Osteoblast (primary cell): ENCODE measurements around the gene NFIA. TPM values are rescaled to one million over a fixed set of nuclear protein-coding genes. Genes with fewer than 3 reads are reported as not detected.
A peak's percentile ranks its signal among the peaks of the same experiment; 100 is the strongest.

ENCODE experiments used
- DNase-seq: peaks from one replicate; pipeline ENCODE4 v3.0.0; 2011; ENCODE audit warnings: low spot score, mixed read lengths; ENCODE audit not compliant: insufficient read length; ENCODE audit errors: missing footprints
- H2AFZ ChIP-seq: 2 replicates; pipeline ENCODE4 v1.6.0; 2011; ENCODE audit warnings: mild to moderate bottlenecking, low read length
- H3K27ac ChIP-seq: 2 replicates; pipeline ENCODE4 v1.5.1; 2011; ENCODE audit warnings: mild to moderate bottlenecking, low read depth, low read length, moderate library complexity
- H3K27me3 ChIP-seq: 2 replicates; pipeline ENCODE4 v1.6.0; 2012; ENCODE audit warnings: mild to moderate bottlenecking, control low read depth, inconsistent platforms, low read length, moderate library complexity; ENCODE audit not compliant: insufficient read depth
- H3K36me3 ChIP-seq: 2 replicates; pipeline ENCODE4 v1.5.1; 2011; ENCODE audit warnings: mild to moderate bottlenecking, low read length, control low read depth, moderate library complexity; ENCODE audit not compliant: insufficient read depth
- H3K4me1 ChIP-seq: 2 replicates; pipeline ENCODE4 v1.5.1; 2011; ENCODE audit warnings: mild to moderate bottlenecking, low read length, control low read depth, moderate library complexity; ENCODE audit not compliant: insufficient read depth
- H3K4me2 ChIP-seq: 2 replicates; pipeline ENCODE4 v1.6.0; 2011; ENCODE audit warnings: mild to moderate bottlenecking, low read length; ENCODE audit not compliant: insufficient read depth
- H3K4me3 ChIP-seq: fragments of 200-600 bp; sonication (generic); 3 replicates; pipeline ENCODE4 v1.5.1; 2012; ENCODE audit warnings: mild to moderate bottlenecking, low read length, inconsistent platforms; ENCODE audit not compliant: insufficient read depth
- H3K79me2 ChIP-seq: 2 replicates; pipeline ENCODE4 v1.6.0; 2012; ENCODE audit warnings: mild to moderate bottlenecking, low read length, control low read depth, inconsistent platforms; ENCODE audit not compliant: insufficient read depth
- H3K9me3 ChIP-seq: 2 replicates; pipeline ENCODE4 v1.5.1; 2011; ENCODE audit warnings: low read depth, low read length, control low read depth
- H4K20me1 ChIP-seq: 2 replicates; pipeline ENCODE4 v1.6.0; 2012; ENCODE audit warnings: mild to moderate bottlenecking, low read length, control low read depth; ENCODE audit not compliant: insufficient read depth
- CTCF ChIP-seq: IDR thresholded peaks from 2 replicates; pipeline ENCODE4 v1.5.1; 2011; ENCODE audit warnings: mild to moderate bottlenecking, low read depth, low read length, moderate library complexity; ENCODE audit errors: extremely low read depth
- total RNA-seq: library from RNA; depleted of rRNA; stranded (reverse); fragments of >200 nt; gene quantifications from 2 replicates; pipeline ENCODE4 v1.2.3, GENCODE V29; 2012

NFIA gene
- total RNA-seq, 1 donor: 7.2 TPM

- peak overlapping the region; percentile 39 for H3K27ac ChIP-seq
- no peaks in the 10 kb centered on the region for H3K79me2 ChIP-seq
- no peak for DNase-seq
- no peak overlapping the region for H3K4me3 ChIP-seq
- H3K36me3 ChIP-seq: no peaks in the 10 kb centered on the region
- no peaks in the 10 kb centered on the region for H3K27me3 ChIP-seq
- peaks cover 12% of the 10 kb centered on the region for H3K4me1 ChIP-seq
- no peaks in the 10 kb centered on the region for H4K20me1 ChIP-seq
- H3K4me2 ChIP-seq: peak overlapping the region; percentile 18
- TF ChIP-seq CTCF: no peak
- no peak overlapping the region for H2AFZ ChIP-seq
- H3K9me3 ChIP-seq: no peaks in the 10 kb centered on the region
Measured at GRCh38 chr1:61271412-61271789, 189.0 kb downstream of the NFIA start.

GRCh38 chr1:61273167-61273705 lies 190.9 kb downstream of the NFIA start:
- no peak for DNase-seq
- Histone ChIP-seq H4K20me1 (no peaks in the 10 kb centered on the region), H3K79me2 (no peaks in the 10 kb centered on the region), H2AFZ (no peak overlapping the region), H3K4me3 (no peak overlapping the region), H3K27me3 (no peaks in the 10 kb centered on the region), H3K9me3 (no peaks in the 10 kb centered on the region), H3K27ac (no peak overlapping the region), H3K4me1 (peaks cover 12% of the 10 kb centered on the region), H3K4me2 (no peak overlapping the region), H3K36me3 (no peaks in the 10 kb centered on the region)
- no peak for TF ChIP-seq CTCF

DNA sequence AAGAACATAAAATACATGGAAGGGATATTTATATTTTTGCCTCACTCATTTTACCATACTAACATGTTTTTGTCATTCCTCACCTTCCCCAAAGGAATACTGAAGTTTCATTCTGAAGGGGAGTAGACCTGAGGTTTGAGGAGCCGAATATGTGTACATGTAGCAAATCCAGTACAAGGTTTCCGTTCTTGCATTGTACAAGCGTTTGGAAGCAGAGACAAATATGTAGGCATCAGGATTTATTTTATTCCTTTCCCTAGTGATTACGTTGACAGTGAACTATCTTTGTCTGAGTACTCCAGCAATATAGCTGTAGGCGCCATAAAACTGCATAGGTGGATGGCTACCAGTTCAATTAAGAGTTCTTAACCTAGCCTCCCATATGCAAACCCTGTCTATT lies 191.5 kb downstream of the NFIA start:
- H3K4me3 ChIP-seq: no peak overlapping the region

DNA sequence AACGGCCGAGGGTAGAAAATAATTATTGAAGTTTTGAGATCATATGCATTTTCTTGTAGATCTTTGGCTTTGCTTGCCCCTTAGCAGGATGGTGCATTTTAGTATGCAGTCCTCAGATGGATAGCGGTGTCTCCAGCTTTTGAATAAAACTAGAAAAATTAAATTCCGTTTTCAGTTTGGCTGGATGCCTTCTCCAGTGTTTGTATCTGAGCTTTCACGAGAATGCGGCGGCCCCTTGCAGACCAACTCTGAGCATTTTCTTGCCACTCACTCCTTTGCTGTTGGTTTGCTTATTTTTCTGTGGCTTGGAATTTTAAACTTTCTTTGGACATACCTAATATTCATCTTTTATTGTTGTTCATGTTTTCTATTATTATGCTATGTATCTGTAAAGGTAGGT lies 192.6 kb downstream of the NFIA start:
- H3K27me3 ChIP-seq: no peaks in the 10 kb centered on the region
- no peaks in the 10 kb centered on the region for H3K79me2 ChIP-seq
- H3K4me3 ChIP-seq: no peak overlapping the region
- no peak overlapping the region for H3K27ac ChIP-seq
- no peaks in the 10 kb centered on the region for H3K36me3 ChIP-seq
- no peak for DNase-seq
- no peak overlapping the region for H3K4me2 ChIP-seq
- TF ChIP-seq CTCF: no peak
- H3K4me1 ChIP-seq: peaks cover 12% of the 10 kb centered on the region
- no peak overlapping the region for H2AFZ ChIP-seq
- H3K9me3 ChIP-seq: no peaks in the 10 kb centered on the region
- H4K20me1 ChIP-seq: no peaks in the 10 kb centered on the region

More for the DNA sequence above, 191.5 kb downstream of the NFIA start:
- DNase-seq: no peak
- Histone ChIP-seq H2AFZ (no peak overlapping the region), H3K79me2 (no peaks in the 10 kb centered on the region), H3K4me2 (no peak overlapping the region), H3K27ac (no peak overlapping the region), H3K9me3 (no peaks in the 10 kb centered on the region), H3K4me1 (peaks cover 12% of the 10 kb centered on the region), H3K36me3 (no peaks in the 10 kb centered on the region), H3K27me3 (no peaks in the 10 kb centered on the region), H4K20me1 (no peaks in the 10 kb centered on the region)
- TF ChIP-seq CTCF: no peak
